H1 (cell line): ENCODE data around the gene MLC1. TPM values are rescaled to one million over a fixed set of nuclear protein-coding genes. Genes with fewer than 3 reads are reported as not detected.

ENCODE experiments used
- CTBP2 ChIP-seq: IDR thresholded peaks from 2 replicates; pipeline ENCODE4 v1.7.0; 2011; ENCODE audit warnings: borderline replicate concordance, mild to moderate bottlenecking, moderate library complexity, mixed read lengths, low read length; ENCODE audit not compliant: insufficient read depth, insufficient read length
- HDAC2 ChIP-seq, 2 experiments: fragments of 300-600 bp in 1 of 2; sonication (generic) in 1 of 2; IDR thresholded peaks; 2 replicates each; pipeline ENCODE4 v1.6.1; 2011 to 2012; ENCODE audit warnings: low read depth in 2 of 2, low read length in 2 of 2, mild to moderate bottlenecking in 2 of 2, moderate library complexity in 2 of 2, borderline replicate concordance in 1 of 2, inconsistent platforms in 1 of 2
- TAF7 ChIP-seq: optimal IDR thresholded peaks from 2 replicates; pipeline ENCODE3; 2011; ENCODE audit warnings: low read depth, mild to moderate bottlenecking, inconsistent platforms, low read length, moderate library complexity, borderline replicate concordance
- TBP ChIP-seq: IDR thresholded peaks from 2 replicates; pipeline ENCODE4 v1.6.1; 2011; ENCODE audit warnings: low read depth, low read length, improper control_type of control experiment
- polyA plus RNA-seq, 7 experiments: library from polyadenylated mRNA; depleted of rRNA in 3 of 7; stranded (reverse) in 5 of 7; unstranded in 2 of 7; fragments of >200 nt in 5 of 7; fragments of 200-250 nt in 2 of 7; gene quantifications; 1 replicate in 5 of 7; 2 replicates in 1 of 7; 4 replicates in 1 of 7; pipeline versions ENCODE4 v1.2.1 to v1.2.3, GENCODE V29; 2011 to 2013; ENCODE audit warnings: missing spikeins in 2 of 7, mixed read lengths in 2 of 7
- total RNA-seq: library from RNA; stranded (reverse); fragmentation: NEBNext Ultra II Directional; extraction: Animal tissue kit (Norgen Biotek cat#: 25700); gene quantifications from 2 replicates; pipeline ENCODE4 v1.2.1, GENCODE V29; 2021

The MLC1 gene
- total and polyA plus RNA-seq, 2 of the 8 experiments (the other 6 are each of a cell fraction or from before 2014, with no cell fraction given) = 0.20 TPM; not detected in 1

- TF ChIP-seq HDAC2 (IDR thresholded peaks at IDR 0.05; ENCODE audit: borderline replicate concordance in 1 of 2, low read depth in 2 of 2, low read length in 2 of 2) = no peak
- no peak for TF ChIP-seq CTBP2
- TF ChIP-seq TAF7 = no peak
- TF ChIP-seq TBP = no peak
Measured at GRCh38 chr22:50081426-50082196, 3.6 kb downstream of the MLC1 start (continued).
